SK-N-MC (cell line): ENCODE data around the gene JDP2.

ENCODE experiments used
- EZH2 ChIP-seq: fragments of 200-600 bp; sonication (generic); IDR thresholded peaks from one replicate; pipeline ENCODE4 v1.6.1; 2017; ENCODE audit warnings: antibody characterized with exemption
- FOXP2 ChIP-seq: optimal IDR thresholded peaks from 2 replicates; pipeline ENCODE3; 2011; ENCODE audit warnings: mild to moderate bottlenecking, moderate library complexity; ENCODE audit not compliant: insufficient read depth; ENCODE audit errors: extremely low read length, control extremely low read depth
- POLR2AphosphoS5 ChIP-seq: IDR thresholded peaks from 2 replicates; pipeline ENCODE4 v1.6.1; 2012; ENCODE audit warnings: mild to moderate bottlenecking, low read depth, low read length, borderline replicate concordance

DNA sequence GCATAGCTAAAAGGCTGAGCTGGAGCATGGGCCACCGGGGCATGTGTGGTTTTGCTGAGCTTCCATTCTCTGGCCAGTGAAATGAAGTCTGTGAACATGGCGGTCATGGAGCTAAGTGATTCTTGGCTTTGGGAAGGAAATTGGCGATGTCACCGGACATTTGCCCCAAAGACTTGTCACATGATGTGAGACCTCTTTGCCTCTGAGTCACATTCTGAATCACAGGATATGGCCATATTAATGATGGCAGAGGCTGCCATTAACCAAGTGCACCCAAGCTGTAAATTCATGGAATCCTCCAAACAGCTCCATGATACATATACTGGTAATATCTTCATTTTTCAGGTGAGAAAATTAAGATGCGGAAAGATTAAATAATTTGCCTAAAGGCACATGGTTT is 67.1 kb downstream of the JDP2 start:
- no peak for TF ChIP-seq EZH2
- TF ChIP-seq POLR2AphosphoS5: no peak
- no peak for TF ChIP-seq FOXP2
